Putamen (tissue), 1 donor: ENCODE measurements around the gene TPPP.
"Not testable (repeated sequence)": the region's sequence is repeated elsewhere in the genome, so short reads cannot be mapped to it uniquely, and the experiment has no call there.

ENCODE experiments used
- DNase-seq: peaks from one replicate; pipeline ENCODE4 v3.0.0-alpha.2; 2016; ENCODE audit warnings: low spot score

The TPPP gene

DNA sequence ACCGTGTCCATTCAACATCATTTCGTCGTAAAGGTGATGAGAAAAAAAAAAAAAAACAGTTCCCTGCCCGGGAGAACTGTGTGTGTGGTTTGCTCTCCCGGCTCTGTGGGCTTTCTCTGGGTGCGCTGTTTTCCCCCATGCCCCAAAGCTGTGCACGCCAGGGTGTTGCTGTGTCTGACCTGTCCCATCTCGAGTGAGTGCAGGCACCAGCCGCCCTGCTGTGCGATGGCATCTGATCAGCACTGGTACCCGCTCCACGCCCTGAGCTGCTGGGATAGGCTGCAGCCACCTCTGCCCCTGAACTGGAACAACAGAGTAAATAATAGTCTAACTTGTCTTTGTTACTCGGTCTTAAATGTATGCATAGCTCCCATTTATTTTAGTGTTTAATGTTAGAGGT, 47.7 kb downstream of the TPPP start:
- no peak for DNase-seq

DNA sequence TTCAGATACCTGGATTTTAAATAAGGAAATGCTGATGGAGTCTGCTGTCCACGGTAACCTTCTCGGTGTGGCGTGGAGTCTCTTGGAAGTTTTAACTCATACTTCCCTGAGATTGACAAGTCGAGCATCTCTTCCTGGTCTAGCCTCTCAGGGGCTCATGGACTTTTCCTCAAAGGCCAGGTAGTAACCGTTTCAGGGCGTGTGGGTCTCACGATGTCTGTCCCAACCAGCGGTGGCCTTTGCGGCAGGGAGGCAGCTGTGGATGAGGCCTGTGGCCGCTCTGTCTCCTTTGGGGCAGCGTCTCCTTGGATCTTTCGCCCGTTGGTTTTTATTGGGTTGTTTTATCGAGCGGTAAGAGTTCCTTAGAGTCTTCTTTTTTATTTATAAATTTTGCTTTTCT, 48.2 kb downstream of the TPPP start:
- DNase-seq, result no peak

DNA sequence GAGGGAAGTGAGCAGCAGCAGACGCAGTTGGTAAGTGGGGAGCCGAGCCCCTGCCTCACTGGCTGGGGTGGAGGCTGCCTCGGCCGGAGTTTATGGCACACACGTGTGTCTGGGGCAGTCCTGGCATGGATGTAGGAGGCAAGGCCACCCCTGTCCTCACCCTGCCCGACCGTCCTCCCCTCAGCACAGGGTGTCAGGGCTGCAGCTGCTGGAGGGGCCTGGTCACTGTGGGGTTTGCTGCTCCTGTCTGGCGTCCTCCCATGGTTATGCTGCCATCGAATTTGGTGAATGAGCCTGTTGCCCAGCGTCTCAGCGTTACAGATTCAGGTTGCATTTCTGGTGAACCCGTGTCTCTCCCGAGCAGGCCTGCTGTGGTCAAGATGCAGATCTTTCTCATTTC, 48.6 kb downstream of the TPPP start:
- DNase-seq, result no peak

DNA sequence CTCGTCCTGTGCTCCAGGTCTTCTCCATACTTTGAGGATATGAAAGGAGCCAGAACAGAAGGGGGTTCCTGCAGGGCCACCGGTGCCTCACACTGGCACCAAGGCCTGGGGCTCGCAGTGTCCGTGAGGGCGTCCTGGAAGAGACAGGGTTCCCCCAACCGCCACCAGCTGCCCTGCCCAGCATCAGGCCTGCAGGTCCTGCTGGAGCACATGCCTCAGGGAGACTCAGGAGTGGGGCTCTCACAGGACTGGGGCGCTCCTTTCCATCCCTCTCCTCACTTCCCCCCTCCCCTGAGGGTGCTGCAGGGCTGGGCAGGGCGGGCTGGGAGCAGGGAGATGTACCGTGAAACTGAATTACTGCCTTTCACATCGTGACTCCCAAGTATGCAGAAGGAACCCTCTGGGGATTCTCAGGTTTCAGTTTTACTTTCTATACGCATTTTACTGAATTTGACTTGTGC, 49.3 kb downstream of the TPPP start:
- DNase-seq, result no peak

DNA sequence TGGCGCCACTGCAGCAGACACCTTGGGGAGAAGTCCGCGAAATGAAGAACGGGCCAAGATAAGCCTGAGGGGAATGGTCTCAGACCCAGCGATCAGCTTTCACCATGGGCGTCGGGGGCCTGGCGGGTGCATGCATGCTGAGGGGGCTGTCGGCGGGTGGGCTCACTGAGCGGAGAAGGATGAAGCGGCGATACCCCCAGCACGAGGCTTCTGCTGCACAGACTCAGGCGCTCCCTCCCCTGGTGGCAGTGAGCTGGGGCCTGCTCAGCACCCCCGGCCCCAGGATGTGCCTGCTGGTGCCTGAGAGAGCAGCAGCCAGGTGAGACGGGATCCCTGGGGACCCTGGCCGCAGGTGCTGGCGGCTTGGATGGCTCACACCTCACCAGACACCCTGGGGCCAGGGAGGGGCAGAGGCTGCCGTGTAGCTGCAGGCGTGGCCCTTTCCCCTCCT, 49.8 kb downstream of the TPPP start:
- DNase-seq, result no peak

DNA sequence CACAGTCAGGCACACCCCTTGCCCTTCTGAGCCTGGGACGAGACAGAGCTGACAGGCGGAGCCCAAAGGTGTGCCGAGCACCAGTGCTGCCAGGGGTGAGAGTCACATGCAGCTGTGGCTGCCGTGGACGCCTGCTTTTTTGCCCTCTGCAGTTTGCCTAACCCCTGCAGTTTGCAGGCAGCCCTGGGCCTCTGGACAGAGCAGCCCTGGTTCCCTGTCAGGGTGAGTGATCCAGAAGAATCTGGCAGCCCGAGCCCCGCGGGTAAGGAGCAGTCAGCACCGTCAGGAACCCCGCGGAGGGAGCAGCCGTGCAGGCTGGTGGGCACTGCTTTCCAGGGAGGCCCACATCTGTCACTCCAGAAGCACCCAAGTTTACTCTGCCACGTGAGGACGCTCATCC, 50.7 kb downstream of the TPPP start:
- DNase-seq, result no peak

DNA sequence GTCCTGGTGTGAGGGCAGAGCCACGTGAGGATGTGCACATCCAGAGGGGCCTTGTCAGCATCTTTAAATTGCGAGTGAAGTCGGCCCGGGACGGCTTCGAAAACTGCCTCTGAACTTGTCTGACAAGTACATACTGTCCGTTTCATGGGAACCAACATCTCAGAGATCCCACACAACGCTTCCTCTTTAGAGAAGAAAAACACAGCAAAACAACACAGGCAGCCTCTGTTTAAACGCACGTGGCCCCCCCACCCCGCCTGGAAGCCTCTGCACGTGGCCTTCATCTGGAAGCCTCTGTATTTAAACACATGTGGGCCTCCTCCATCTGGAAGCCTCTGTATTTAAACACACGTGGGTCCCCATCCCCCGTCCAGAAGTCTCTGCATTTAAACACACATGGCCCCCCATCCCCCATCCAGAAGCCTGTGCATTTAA, 51.8 kb downstream of the TPPP start:
- no peak for DNase-seq

DNA sequence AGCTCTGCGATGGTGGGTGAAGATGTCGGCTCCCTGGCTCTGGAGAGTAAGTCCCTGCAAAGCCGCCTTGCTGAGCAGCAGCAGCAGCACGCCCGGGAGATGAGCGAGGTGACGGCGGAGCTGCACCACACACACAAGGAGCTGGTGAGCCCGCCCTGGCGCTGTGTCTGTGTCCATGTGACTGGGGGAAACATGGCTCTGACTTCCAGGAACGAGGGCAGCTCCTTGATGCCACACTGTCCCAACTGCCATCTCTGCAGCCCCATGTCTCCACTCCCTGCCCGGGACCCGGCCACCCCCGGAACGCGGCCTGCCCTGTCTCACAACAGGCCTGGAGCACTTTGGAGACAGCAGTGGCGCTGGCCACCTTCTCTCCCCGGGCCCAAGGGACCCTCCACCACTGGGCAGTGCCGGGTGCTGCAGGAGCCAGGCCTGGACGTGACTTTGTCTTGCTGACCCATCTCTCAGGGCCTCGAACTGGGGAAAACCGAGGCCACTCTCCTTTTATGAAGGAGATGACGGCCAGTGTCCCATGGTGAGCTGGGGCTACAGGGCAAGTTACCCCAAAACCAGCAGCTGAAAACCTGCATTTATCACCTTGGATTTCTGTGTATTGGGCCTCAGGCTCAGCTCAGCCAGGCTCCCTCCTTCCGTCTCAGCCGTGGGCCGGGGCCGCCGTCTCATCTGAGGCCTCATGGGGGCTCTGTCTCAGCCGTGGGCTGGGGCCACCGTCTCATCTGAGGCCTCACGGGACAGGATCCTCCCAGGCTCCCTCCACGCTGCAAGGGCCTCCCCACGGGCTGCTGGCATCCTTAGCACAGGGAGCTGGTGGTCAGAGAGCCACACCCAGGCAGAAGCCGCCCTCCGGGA, 52.5 kb downstream of the TPPP start:
- DNase-seq, result no peak

DNA sequence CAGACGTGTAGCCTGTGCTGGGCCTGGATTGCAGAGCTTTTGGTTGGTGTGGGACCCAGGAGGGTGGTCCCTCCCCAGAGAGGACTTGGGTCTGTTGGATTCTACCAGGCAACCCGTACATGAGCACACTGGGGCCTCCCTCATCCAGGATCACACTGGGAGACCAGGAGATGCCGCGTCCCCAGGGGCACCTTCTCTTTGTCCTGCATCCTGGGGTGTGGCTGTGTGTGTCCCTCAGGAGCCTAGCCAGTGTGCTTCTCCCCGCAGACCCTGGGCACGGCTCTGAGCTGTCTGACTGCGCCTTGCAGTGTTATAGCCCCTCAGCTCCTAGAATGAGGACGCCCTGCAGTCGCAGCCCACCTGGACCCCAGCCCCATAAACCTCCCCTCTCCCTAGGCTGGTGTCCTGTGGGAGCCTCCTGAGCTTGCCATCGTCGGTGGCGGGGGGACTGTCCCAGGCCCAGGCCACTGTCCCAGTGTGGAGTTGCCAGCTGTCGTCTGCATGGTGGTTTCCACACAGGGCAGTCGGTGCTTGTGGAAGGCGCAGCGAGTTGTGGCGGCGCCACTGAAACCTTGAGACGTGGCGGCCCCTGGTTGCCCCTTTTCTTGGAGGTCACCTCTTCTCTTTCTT, 53.5 kb downstream of the TPPP start:
- DNase-seq, result no peak

DNA sequence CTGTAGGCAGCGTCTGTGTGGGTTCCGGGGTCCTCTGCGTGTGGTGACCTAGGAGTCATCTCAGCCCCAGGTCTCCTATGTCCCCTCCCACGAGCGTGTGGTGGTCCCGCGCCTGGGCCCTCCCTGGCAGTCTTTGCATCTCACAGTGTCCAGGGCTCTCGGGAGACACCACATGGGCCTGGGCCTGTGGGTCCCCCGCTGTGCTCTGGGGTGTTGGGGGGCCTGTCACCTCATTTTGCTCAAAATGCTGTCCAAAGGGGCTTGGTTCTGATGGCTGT, 54.0 kb downstream of the TPPP start:
- DNase-seq, result no peak

DNA sequence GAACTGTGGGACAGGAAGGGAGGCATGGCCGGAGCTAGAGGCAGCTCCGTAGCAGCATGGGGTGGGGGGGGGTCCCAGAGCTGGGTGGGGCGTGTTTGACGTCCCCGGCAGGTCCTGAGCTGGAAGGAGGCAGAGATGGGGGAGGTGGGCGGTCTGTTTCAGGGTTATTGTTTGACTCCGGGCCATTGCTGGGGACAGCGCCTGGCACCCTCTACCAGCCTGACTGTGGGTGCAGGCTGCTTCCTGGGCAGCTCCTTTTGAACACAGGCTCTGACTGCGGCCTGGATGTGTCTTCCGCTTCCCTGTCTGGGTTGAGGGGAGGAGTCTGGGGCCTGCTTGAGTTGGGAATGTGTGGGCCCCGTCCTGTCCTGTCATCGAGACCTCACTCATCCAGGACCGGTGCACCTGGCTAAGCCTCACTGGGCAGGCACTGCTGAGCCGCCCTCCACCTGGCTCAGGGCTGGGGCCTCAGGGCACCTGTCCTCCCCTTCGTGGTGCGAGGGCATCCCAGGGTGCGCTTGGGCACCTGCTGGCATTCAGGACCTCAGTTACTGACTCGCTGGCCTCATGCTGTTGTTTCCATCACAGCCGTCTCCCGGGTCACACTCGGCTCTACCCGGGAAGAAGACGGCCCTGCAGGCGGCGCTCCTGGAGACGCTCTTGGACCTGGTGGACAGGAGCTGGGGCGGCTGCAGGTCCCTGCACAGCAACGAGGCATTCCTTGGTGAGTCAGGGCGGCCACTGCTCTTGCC, 54.5 kb downstream of the TPPP start:
- DNase-seq, result no peak

DNA sequence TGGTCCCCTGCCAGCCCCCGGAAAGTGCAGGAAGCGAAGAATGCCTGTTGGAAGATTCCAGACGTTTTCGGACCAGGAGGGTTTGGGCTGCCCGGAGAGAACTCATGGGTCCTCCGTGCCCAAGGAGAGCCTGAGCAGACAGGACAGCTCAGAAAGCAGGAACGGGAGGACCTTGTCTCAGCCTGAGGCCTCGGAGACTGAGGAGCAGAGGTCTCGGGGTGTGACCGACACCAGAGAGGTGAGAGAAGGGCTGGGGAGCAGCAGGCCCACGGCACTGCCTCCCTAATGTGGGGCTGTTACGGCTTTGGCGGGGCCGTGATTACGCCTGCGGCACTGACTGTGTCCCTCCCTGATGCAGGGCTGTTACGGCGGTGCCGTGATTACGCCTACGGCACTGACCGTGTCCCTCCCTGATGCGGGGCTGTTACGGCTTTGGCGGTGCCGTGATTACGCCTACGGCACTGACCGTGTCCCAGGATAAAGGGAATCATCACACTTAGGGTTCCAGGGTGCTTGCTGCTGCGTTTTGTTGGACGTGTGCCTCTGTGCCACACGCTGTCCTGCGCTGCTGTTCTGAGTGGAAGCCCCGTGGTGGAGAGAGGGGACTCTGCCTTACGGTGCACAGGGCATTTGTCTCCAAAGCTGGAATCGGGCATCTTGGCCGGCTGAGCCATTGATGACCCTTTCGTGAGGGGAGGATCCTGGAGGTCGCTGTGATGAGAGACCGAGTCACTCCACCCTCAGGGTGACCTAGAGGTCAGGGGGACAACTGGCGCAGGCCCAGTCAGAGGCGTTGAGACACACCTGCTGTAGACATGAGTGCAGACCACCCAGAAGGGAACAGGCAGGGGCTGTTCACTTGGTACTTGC, 55.3 kb downstream of the TPPP start:
- no peak for DNase-seq

DNA sequence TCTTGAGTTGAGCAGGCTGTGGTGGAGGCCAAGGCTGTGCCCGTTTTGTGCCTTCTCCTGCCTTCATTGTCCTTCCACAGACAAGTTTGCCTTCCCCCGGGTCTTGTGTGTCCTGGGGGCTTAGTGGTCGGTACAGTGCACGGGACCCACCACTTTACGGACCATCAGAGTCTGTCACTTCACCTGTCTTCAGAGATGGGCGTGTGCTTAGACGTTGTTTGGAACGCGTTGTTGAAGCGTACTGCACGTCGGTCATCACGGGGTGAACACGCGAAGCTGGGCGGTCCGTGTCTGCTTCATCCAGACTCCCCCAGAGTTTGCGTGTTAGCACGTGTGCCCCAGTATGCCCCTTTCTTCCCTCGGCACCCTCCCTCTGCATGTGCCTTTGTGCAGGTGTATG, 56.2 kb downstream of the TPPP start:
- no peak for DNase-seq

DNA sequence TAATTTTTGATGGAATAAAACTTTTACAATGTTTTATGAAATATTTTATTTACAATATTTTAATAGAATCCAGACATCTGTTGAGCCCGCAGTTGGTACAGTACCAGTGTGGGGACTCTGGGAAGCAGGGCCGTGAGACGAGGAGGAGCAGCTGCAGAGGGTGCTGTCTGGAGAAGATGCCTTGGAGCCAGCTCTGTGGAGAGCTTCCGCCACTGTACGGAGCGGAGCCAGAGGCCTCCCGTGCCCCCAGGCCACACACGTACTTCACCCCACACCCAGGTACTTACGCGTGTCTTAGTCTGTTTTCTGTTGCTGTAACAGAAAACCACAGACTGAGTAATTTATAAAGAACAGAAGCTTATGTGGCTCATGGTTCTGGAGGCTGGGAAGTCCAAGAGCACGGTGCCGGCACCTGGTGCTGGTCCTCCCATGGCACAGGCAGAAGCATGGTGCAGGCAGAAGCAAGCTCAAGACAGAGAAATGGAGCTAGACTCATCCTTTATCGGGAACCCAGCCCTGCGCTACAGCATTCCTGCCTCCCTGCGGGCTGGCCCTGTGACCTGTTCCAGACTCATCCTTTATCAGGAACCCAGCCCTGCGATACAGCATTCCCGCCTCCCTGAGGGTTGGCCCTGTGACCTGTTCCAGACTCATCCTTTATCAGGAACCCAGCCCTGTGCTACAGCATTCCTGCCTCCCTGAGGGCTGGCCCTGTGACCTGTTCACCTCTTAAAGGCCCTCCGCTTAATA, 57.7 kb downstream of the TPPP start:
- DNase-seq, result no peak

DNA sequence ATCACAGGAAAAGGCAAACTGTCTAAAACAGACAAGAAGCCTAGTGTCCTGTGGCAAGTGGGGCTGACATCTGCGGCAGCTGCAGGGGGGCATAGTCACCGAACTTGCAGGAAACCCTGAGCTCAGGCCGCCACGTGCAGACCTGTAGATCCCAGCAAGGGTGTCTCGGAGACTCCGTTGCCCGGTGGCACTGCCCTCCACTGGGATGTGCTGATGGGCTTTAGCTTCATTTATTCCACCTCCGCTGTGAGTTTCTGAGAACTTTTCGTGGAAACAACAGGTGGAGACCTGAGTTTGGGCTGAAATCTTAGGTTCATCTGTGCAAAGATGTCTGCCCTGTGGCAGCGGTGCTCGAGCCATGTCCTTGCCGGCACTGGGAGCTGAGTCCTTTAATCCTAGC, 59.0 kb downstream of the TPPP start:
- no peak for DNase-seq

DNA sequence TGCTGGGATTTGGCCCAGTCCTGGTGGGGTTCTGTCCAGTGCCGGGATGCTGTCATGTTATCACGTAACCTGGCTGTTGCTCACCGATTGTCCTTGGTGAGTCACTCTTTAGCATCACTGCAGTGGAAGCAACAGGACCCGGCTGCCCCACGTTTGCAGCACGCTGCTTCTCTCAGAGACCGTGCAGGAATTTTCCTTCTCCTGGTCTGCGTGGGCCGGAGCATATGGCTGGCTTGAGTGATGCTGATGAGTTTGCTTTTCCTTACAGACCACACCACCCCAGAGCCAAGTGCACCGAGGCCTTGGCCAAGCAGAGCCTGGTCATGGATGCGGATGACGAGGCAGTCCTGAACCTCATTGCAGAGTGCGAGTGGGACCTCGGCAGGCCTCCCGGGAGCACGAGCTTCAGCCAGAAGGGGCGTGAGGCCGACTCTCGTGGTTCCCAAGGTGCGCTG, 59.6 kb downstream of the TPPP start:
- no peak for DNase-seq

DNA sequence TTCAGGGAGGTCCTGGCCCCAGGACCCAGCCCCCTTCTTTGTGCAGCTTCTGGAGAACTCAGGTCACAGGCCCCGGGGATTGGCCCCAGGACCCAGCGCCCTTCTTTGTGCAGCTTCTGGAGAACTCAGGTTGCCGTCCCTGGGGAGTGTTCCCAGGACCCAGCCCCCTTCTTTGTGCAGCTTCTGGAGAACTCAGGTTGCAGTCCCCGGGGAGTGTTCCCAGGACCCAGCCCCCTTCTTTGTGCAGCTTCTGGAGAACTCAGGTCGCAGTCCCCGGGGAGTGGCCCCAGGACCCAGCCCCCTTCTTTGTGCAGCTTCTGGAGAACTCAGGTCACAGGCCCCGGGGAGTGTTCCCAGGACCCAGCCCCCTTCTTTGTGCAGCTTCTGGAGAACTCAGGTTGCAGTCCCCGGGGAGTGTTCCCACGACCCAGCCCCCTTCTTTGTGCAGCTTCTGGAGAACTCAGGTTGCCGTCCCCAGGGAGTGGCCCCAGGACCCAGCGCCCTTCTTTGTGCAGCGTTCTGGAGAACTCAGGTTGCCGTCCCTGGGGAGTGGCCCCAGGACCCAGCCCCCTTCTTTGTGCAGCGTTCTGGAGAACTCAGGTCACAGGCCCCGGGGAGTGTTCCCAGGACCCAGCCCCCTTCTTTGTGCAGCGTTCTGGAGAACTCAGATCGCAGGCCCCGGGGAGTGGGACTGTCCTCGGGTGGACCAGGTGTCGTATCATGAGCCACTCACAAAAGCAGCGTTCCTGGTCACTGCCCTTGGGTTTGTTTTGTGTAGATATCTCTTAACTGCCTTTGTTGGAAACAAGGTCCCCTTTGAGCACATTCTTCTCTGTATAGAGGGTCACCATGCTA, 64.6 kb downstream of the TPPP start:
- DNase-seq, result not testable (repeated sequence)

DNA sequence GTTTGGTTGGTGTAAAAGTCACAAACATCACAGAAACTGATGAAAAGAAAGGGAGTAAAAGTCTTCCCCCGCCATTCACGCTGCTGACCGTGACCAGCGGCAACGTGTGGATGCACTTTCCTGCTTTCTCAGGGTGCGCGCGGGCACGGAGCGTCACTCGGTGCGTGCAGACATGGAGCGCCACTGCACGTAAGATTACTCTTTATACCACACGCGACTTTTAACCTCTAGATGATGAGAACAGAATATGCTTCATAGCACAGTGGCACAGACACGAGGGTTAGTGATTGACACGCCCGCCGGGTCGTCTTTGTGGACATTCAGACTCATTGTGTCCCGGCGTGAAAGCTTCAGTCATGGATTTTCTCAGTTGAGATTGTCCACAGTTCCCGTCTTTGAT, 65.3 kb downstream of the TPPP start:
- DNase-seq, result no peak

DNA sequence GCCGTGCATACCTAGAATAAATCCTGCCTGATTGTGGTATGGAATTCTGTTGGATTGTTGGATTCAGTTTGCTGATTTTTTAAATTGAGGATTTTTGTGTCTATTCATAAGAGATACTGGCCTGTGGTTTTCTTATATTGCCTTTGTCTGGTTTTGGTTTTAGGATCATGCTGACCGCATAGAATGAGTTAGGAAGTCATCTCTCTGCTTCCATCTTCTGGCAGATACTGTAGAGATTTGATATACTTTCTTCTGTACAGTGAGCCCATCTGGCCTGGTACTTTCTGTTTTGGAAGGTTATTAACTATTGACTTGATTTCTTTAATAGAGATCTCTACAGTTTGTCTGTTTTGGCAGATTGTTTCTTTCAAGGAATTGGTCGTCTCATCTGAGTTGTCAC, 66.3 kb downstream of the TPPP start:
- DNase-seq, result no peak

DNA sequence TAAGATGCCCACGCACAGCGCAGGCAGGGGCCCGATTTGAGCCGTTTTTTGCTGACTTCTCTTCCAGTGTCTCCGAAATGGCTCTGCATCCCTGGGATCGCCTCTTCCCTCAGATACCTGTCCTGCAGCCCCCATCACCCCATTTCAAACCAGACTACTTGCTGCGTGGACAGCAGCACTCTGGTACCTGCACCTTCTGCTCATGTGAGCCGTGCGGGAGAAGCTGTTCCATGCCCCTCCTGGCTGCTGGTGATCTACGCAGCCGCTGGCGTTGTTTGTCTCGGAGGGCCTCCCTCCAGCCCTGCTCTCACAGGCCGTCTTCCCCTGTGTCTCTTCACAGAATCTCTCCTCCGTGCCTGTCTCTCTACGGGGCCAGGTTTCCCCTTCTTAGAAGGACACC, 67.6 kb downstream of the TPPP start:
- DNase-seq, result no peak

DNA sequence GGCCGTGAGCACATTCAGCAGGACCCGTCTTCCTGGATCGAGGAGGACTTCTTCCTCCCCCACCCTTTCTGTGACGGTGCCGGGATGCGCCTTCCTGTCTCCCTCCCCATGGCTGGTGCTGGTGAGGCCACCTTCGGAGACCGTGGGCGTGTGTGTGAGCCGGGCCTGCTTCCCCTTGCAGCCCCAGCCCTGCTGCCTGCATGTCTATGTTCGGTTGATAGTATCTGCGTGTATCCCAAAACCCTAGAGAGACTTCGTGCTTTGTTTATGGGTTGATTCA, 68.3 kb downstream of the TPPP start:
- no peak for DNase-seq
